ENCODE results near the gene PIGL.

PIGL gene

DNA sequence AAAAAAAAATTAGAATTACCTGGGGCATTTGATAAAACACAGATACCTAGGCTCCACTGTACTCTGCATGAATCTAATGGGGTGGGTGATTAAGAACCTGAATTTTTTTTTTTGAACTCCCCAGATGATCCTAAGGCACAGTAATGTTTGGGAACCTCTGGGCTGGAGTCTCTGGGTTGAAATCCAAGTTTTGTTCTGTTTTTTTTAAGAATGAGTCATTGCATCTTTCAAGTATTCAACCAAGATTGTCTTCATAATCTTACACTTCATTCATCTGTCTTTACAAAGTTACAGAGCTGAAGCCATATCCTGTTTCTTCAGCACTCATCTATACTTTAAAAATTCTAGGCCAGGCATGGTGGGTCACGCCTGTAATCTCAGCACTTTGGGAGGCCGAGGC lies 52.6 kb downstream of the PIGL start:
- Histone ChIP-seq H3K27me3 (replicated peaks; ENCODE audit: insufficient read depth, low read length) (no peaks in the 10 kb centered on the region), H3K79me2 (ENCODE audit: low read length) (no peaks in the 10 kb centered on the region), H3F3A (ENCODE audit: insufficient read depth, low read length) (no peaks in the 10 kb centered on the region), H2AFZ (ENCODE audit: low read length) (no peak overlapping the region), H3K27ac (ENCODE audit: low read length) (no peak overlapping the region), H3K9me2 (replicated peaks; ENCODE audit: insufficient read depth, low read length) (no peaks in the 10 kb centered on the region), H3K9ac (ENCODE audit: low read length) (no peak overlapping the region), H3K9me3 (replicated peaks; ENCODE audit: insufficient read depth, low read length) (no peaks in the 10 kb centered on the region), H4K20me1 (ENCODE audit: insufficient read depth, low read length) (no peaks in the 10 kb centered on the region), H3K4me1 (ENCODE audit: low read length) (no peaks in the 10 kb centered on the region), H3K4me2 (ENCODE audit: low read depth, low read length) (no peak overlapping the region), H3K4me3 (ENCODE audit: low read length) (no peak overlapping the region), H3K36me3 (replicated peaks; ENCODE audit: insufficient read depth, low read length) (no peaks in the 10 kb centered on the region)
- TF ChIP-seq EZH2phosphoT487 (IDR thresholded peaks at IDR 0.05; ENCODE audit: low read length): no peak
- TF ChIP-seq, protein P1, sequence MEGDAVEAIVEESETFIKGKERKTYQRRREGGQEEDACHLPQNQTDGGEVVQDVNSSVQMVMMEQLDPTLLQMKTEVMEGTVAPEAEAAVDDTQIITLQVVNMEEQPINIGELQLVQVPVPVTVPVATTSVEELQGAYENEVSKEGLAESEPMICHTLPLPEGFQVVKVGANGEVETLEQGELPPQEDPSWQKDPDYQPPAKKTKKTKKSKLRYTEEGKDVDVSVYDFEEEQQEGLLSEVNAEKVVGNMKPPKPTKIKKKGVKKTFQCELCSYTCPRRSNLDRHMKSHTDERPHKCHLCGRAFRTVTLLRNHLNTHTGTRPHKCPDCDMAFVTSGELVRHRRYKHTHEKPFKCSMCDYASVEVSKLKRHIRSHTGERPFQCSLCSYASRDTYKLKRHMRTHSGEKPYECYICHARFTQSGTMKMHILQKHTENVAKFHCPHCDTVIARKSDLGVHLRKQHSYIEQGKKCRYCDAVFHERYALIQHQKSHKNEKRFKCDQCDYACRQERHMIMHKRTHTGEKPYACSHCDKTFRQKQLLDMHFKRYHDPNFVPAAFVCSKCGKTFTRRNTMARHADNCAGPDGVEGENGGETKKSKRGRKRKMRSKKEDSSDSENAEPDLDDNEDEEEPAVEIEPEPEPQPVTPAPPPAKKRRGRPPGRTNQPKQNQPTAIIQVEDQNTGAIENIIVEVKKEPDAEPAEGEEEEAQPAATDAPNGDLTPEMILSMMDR (IDR thresholded peaks at IDR 0.05; ENCODE audit: low read length): no peak
- TF ChIP-seq EZH2 (optimal IDR thresholded peaks at IDR 0.05; ENCODE audit: low read depth, low read length): no peak
- DNase-seq: no peak

DNA sequence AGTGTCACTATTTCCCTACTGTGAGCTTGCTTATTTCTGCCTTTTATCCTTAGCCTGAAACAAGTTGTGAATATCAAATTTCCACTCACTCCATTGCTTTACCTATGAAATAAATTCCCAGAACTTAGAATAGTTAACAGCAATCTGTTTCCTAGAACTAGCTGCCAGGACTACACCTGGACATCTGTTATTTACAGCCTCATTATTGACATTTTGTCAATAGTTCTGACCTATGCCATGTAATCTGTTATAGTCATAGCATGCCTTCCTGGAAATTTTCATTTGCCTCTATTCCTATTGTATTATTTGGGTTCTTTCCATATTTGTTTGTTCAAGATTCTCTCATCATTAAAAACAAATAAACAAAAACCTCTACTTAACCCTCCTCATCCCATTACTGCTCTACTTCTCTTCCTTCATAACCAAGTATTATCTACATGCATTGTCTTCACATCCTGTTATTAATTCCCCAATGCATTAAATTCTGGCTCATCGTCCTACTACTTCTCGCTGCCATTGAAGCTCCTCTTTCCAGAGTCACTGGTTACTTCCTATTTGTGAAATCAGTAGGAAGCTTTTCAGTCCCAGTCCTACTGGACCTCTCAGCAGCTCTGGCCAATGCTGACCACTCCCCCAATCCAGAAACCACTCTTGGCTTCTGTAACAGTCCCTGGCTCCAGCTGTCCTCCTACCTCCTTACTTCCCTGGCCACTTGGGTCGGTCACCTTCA lies 55.3 kb downstream of the PIGL start:
- Histone ChIP-seq H3F3A (ENCODE audit: insufficient read depth, low read length) (no peaks in the 10 kb centered on the region), H4K20me1 (ENCODE audit: insufficient read depth, low read length) (no peaks in the 10 kb centered on the region), H2AFZ (ENCODE audit: low read length) (no peak overlapping the region), H3K4me3 (ENCODE audit: low read length) (no peak overlapping the region), H3K36me3 (replicated peaks; ENCODE audit: insufficient read depth, low read length) (no peaks in the 10 kb centered on the region), H3K9ac (ENCODE audit: low read length) (no peak overlapping the region), H3K27ac (ENCODE audit: low read length) (no peak overlapping the region), H3K79me2 (ENCODE audit: low read length) (no peaks in the 10 kb centered on the region), H3K9me3 (replicated peaks; ENCODE audit: insufficient read depth, low read length) (no peaks in the 10 kb centered on the region), H3K9me2 (replicated peaks; ENCODE audit: insufficient read depth, low read length) (no peaks in the 10 kb centered on the region), H3K4me2 (ENCODE audit: low read depth, low read length) (no peak overlapping the region), H3K4me1 (ENCODE audit: low read length) (no peaks in the 10 kb centered on the region), H3K27me3 (replicated peaks; ENCODE audit: insufficient read depth, low read length) (no peaks in the 10 kb centered on the region)
- TF ChIP-seq, protein P1 (IDR thresholded peaks at IDR 0.05; ENCODE audit: low read length): no peak
- no peak for DNase-seq

- H3K4me2 ChIP-seq (ENCODE audit: low read depth, low read length): no peak overlapping the region
- TF ChIP-seq EZH2 (optimal IDR thresholded peaks at IDR 0.05; ENCODE audit: low read depth, low read length) (no peak), EZH2phosphoT487 (IDR thresholded peaks at IDR 0.05; ENCODE audit: low read length) (no peak)
- TF ChIP-seq, protein P1 (IDR thresholded peaks at IDR 0.05; ENCODE audit: low read length): no peak
- H3K27ac ChIP-seq (ENCODE audit: low read length): no peak overlapping the region
Observed at GRCh38 chr17:16273499-16273898, 56.5 kb downstream of the PIGL start.

More at GRCh38 chr17:16273499-16273898, 56.5 kb downstream of the PIGL start:
- Histone ChIP-seq H3K79me2 (ENCODE audit: low read length) (no peaks in the 10 kb centered on the region), H3K9ac (ENCODE audit: low read length) (no peak overlapping the region), H4K20me1 (ENCODE audit: insufficient read depth, low read length) (no peaks in the 10 kb centered on the region), H3F3A (ENCODE audit: insufficient read depth, low read length) (no peaks in the 10 kb centered on the region), H3K4me3 (ENCODE audit: low read length) (no peak overlapping the region), H3K9me2 (replicated peaks; ENCODE audit: insufficient read depth, low read length) (no peaks in the 10 kb centered on the region), H3K9me3 (replicated peaks; ENCODE audit: insufficient read depth, low read length) (no peaks in the 10 kb centered on the region), H3K4me1 (ENCODE audit: low read length) (no peaks in the 10 kb centered on the region), H3K27me3 (replicated peaks; ENCODE audit: insufficient read depth, low read length) (no peaks in the 10 kb centered on the region), H2AFZ (ENCODE audit: low read length) (no peak overlapping the region), H3K36me3 (replicated peaks; ENCODE audit: insufficient read depth, low read length) (no peaks in the 10 kb centered on the region)
- DNase-seq: no peak

All from MM.1S (cell line).